Measurements from ENCODE around the gene PARP12.

The PARP12 gene

GRCh38 chr7:139984642-139985539 lies 77.9 kb downstream of the PARP12 start:
- CTCF ChIA-PET, result interaction anchor here (1.1 kb wide), 1 partner anchor 339 kb away, joined by 4 read pairs; no protein-coding TSS in a partner anchor
- no peak for TF ChIP-seq CTCF (IDR thresholded peaks at IDR 0.05; ENCODE audit: control extremely low read depth, extremely low read depth, low read depth, missing control alignments)
- POLR2A ChIA-PET, result no interaction called here
- no peak for DNase-seq (ENCODE audit: extremely low spot score)

- POLR2A ChIA-PET, result no interaction called here
- no peak for TF ChIP-seq CTCF (IDR thresholded peaks at IDR 0.05; ENCODE audit: control extremely low read depth, extremely low read depth, low read depth, missing control alignments)
- no peak for DNase-seq (ENCODE audit: extremely low spot score)
- CTCF ChIA-PET, result no interaction called here
These were observed 79.5 kb downstream of the PARP12 start for GRCh38 chr7:139982927-139983920.

GRCh38 chr7:139981511-139981895 lies 81.2 kb downstream of the PARP12 start:
- no peak for TF ChIP-seq CTCF (IDR thresholded peaks at IDR 0.05; ENCODE audit: control extremely low read depth, extremely low read depth, low read depth, missing control alignments)

GRCh38 chr7:139976838-139977656 lies 85.7 kb downstream of the PARP12 start:
- no peak for DNase-seq (ENCODE audit: extremely low spot score)
- ChIA-PET POLR2A (no interaction called here), CTCF (no interaction called here)
- no peak for TF ChIP-seq CTCF (IDR thresholded peaks at IDR 0.05; ENCODE audit: control extremely low read depth, extremely low read depth, low read depth, missing control alignments)

More at GRCh38 chr7:139981511-139981895, 81.2 kb downstream of the PARP12 start:
- ChIA-PET CTCF (no interaction called here), POLR2A (no interaction called here)
- DNase-seq (ENCODE audit: extremely low spot score), result no peak

GRCh38 chr7:139976055-139976837 lies 86.5 kb downstream of the PARP12 start:
- DNase-seq (ENCODE audit: extremely low spot score), result no peak
- POLR2A ChIA-PET, result no interaction called here
- CTCF ChIA-PET, result no interaction called here
- no peak for TF ChIP-seq CTCF (IDR thresholded peaks at IDR 0.05; ENCODE audit: control extremely low read depth, extremely low read depth, low read depth, missing control alignments)

All from GM10248 (cell line).